Upper lobe of left lung (tissue), 6 donors: Measurements from ENCODE around the gene WNT5B. TPM values are rescaled to one million over a fixed set of nuclear protein-coding genes. Genes with fewer than 3 reads are reported as not detected.
"Not testable (repeated sequence)": the region's sequence is repeated elsewhere in the genome, so short reads cannot be mapped to it uniquely, and the experiment has no call there.

Experiments used
- ATAC-seq, 2 donors: fragments of 200-7000 bp; cut with Tn5 transposase; one replicate each; pipeline ENCODE4 v1.9.1; 2022; ENCODE audit warnings: mild to moderate bottlenecking in 2 of 2, moderate library complexity in 2 of 2; ENCODE audit not compliant: low FRiP score in 2 of 2
- DNase-seq, 2 donors: peaks; one replicate each; pipeline ENCODE4 v3.0.0-alpha.2; 2019 to 2020
- H3K27ac ChIP-seq, 4 donors: fragments of 200-600 bp; sonication (generic); one replicate each; pipeline ENCODE4 v1.5.1; 2016 to 2019
- H3K27me3 ChIP-seq, 4 donors: fragments of 200-600 bp; sonication (generic); one replicate each; pipeline ENCODE4 v1.5.1; 2017 to 2019
- H3K36me3 ChIP-seq, 4 donors: fragments of 200-600 bp; sonication (generic); one replicate each; pipeline ENCODE4 v1.5.1; 2016 to 2019
- H3K4me1 ChIP-seq, 4 donors: fragments of 200-600 bp; sonication (generic); one replicate each; pipeline ENCODE4 v1.5.1; 2018 to 2019
- H3K4me3 ChIP-seq, 4 donors: fragments of 200-600 bp; sonication (generic); one replicate each; pipeline ENCODE4 v1.5.1; 2017 to 2019; ENCODE audit warnings: mild to moderate bottlenecking in 2 of 4, moderate library complexity in 1 of 4
- H3K9me3 ChIP-seq, 4 donors: fragments of 200-600 bp; sonication (generic); one replicate each; pipeline ENCODE4 v1.5.1; 2018 to 2019
- CTCF ChIP-seq, 6 experiments: fragments of 450-650 bp in 4 of 6; fragments of 200-600 bp in 2 of 6; sonication (generic) in 2 of 6; IDR thresholded peaks; one replicate each; pipeline ENCODE4 v1.5.1; 2016 to 2019; ENCODE audit warnings: antibody characterized with exemption in 6 of 6
- EP300 ChIP-seq, 4 donors: sonication (generic); formaldehyde crosslinking; IDR thresholded peaks; one replicate each; pipeline ENCODE4 v1.5.1; 2017; ENCODE audit warnings: antibody characterized with exemption in 4 of 4, control low read depth in 2 of 4
- POLR2A ChIP-seq, 4 donors: fragments of 450-650 bp; IDR thresholded peaks; one replicate each; pipeline ENCODE4 v1.5.1; 2016 to 2017; ENCODE audit warnings: antibody characterized with exemption in 4 of 4, mild to moderate bottlenecking in 2 of 4
- POLR2AphosphoS5 ChIP-seq, 2 donors: sonication (generic); formaldehyde crosslinking; IDR thresholded peaks; one replicate each; pipeline ENCODE4 v1.5.1; 2017; ENCODE audit warnings: antibody characterized with exemption in 2 of 2
- WGBS, 2 donors: methylation state at CpG; one replicate each; pipeline ENCODE4 v1.1.5; 2017 to 2018; 5-methylcytosine and 5-hydroxymethylcytosine counted together
- total RNA-seq, 6 donors: library from RNA; depleted of rRNA in 4 of 6; stranded (reverse); fragments of >200 nt in 4 of 6; gene quantifications; one replicate each; pipeline versions ENCODE4 v1.1.0 to v1.2.1, GENCODE V29; 2016 to 2021
- donor health status: DM: no; HTN: no; CAD: no; lungs with moderate emphysema.
- donor health status: DM: no; HTN: yes; CAD: no; lungs with severe emphysema.

The WNT5B gene
- total RNA-seq, 6 donors from 2014 or later = 5.8 to 9.7 (median 7.0) TPM; not detected in 1

- ATAC-seq (peak; percentile 32 to 77), DNase-seq (peak; percentile 36 to 92)
- no peaks in the 10 kb centered on the region for H3K9me3 ChIP-seq
- TF ChIP-seq POLR2A (IDR thresholded peaks at IDR 0.05) (peak in 1 of 4 donors; percentile 26), POLR2AphosphoS5 (IDR thresholded peaks at IDR 0.05) (no peak), CTCF (IDR thresholded peaks at IDR 0.05) (peak in 1 of 6 experiments; percentile 13), EP300 (IDR thresholded peaks at IDR 0.05) (no peak)
- peak overlapping the region; percentile 82 to 93 (median 91) for H3K4me3 ChIP-seq
- 3% methylated on average over 12 to 15 of the region's 56 CpGs for WGBS, 2 donors
- H3K4me1 ChIP-seq = peaks cover 12 to 37% (median 20%) of the 10 kb centered on the region in 4 donors
- peak overlapping the region; percentile 95 to 100 (median 98) for H3K27ac ChIP-seq
- H3K36me3 ChIP-seq = no peaks in the 10 kb centered on the region
- H3K27me3 ChIP-seq = no peaks in the 10 kb centered on the region
Observed at GRCh38 chr12:1691123-1692007, 62.3 kb downstream of the WNT5B start.

- WGBS, 2 donors = 23 to 24% methylated on average over 4 of the region's 4 CpGs
- no peaks in the 10 kb centered on the region for H3K9me3 ChIP-seq
- no peak for TF ChIP-seq POLR2AphosphoS5 (IDR thresholded peaks at IDR 0.05)
- TF ChIP-seq CTCF (IDR thresholded peaks at IDR 0.05) = no peak
- TF ChIP-seq EP300 (IDR thresholded peaks at IDR 0.05) = no peak
- TF ChIP-seq POLR2A (IDR thresholded peaks at IDR 0.05) = no peak
- H3K27ac ChIP-seq = peak overlapping the region; percentile 95 to 100 (median 98)
- H3K36me3 ChIP-seq = no peaks in the 10 kb centered on the region
- peaks cover 12 to 41% (median 25%) of the 10 kb centered on the region in 4 donors for H3K4me1 ChIP-seq
- ATAC-seq = no peak
- H3K4me3 ChIP-seq = peak overlapping the region in 3 of 4 donors; percentile 82 to 91 (median 91)
- H3K27me3 ChIP-seq = no peaks in the 10 kb centered on the region
- no peak for DNase-seq
Observed at GRCh38 chr12:1692226-1692625, 63.2 kb downstream of the WNT5B start.

- ATAC-seq (no peak), DNase-seq (no peak)
- Histone ChIP-seq H3K36me3 (no peaks in the 10 kb centered on the region), H3K9me3 (no peaks in the 10 kb centered on the region), H3K4me3 (peak overlapping the region in 3 of 4 donors; percentile 82 to 91 (median 91)), H3K27me3 (no peaks in the 10 kb centered on the region), H3K4me1 (peaks cover 15 to 49% (median 31%) of the 10 kb centered on the region in 4 donors), H3K27ac (peak overlapping the region in 2 of 4 donors; percentile 98 to 99)
- WGBS, 2 donors = 73 to 78% methylated on average over 15 of the region's 15 CpGs
- TF ChIP-seq CTCF (IDR thresholded peaks at IDR 0.05) = no peak
- TF ChIP-seq EP300 (IDR thresholded peaks at IDR 0.05) = no peak
- no peak for TF ChIP-seq POLR2A (IDR thresholded peaks at IDR 0.05)
- no peak for TF ChIP-seq POLR2AphosphoS5 (IDR thresholded peaks at IDR 0.05)
Observed at GRCh38 chr12:1692895-1693610, 64.0 kb downstream of the WNT5B start.

GRCh38 chr12:1695097-1695496 lies 66.1 kb downstream of the WNT5B start:
- H3K36me3 ChIP-seq, DNase-seq, H3K27ac ChIP-seq, ATAC-seq, H3K9me3 ChIP-seq, H3K4me3 ChIP-seq, H3K27me3 ChIP-seq: not testable (repeated sequence)
- WGBS, 2 donors = 86 to 97% methylated on average over 8 of the region's 8 CpGs
- H3K4me1 ChIP-seq = peaks cover 24 to 62% (median 37%) of the 10 kb centered on the region in 4 donors
